Neutrophil (primary cell): Measurements from ENCODE around the gene TERT.
"Not testable (repeated sequence)": the region's sequence is repeated elsewhere in the genome, so short reads cannot be mapped to it uniquely, and the experiment has no call there.

Experiments used
- H3K27ac ChIP-seq: fragments of 200-600 bp; sonication (generic); 2 replicates; pipeline ENCODE4 v1.5.1; 2016; ENCODE audit warnings: mild to moderate bottlenecking, moderate library complexity
- H3K27me3 ChIP-seq: fragments of 200-600 bp; sonication (generic); 2 replicates; pipeline ENCODE4 v1.6.0; 2016; ENCODE audit warnings: mild to moderate bottlenecking
- H3K36me3 ChIP-seq: fragments of 200-600 bp; sonication (generic); 2 replicates; pipeline ENCODE4 v1.5.1; 2017
- H3K4me1 ChIP-seq, 2 experiments: fragments of 200-600 bp in 1 of 2; sonication (generic) in 1 of 2; 1 replicate in 1 of 2; 2 replicates in 1 of 2; pipeline versions ENCODE4 v1.5.1 to v1.6.1; 2013 to 2016; ENCODE audit warnings: low read depth in 1 of 2, low read length in 1 of 2, mild to moderate bottlenecking in 1 of 2, moderate library complexity in 1 of 2; ENCODE audit not compliant: control insufficient read depth in 1 of 2, insufficient read depth in 1 of 2
- H3K4me3 ChIP-seq, 2 experiments: fragments of 200-600 bp in 1 of 2; sonication (generic) in 1 of 2; 1 replicate in 1 of 2; 2 replicates in 1 of 2; pipeline ENCODE4 v1.5.1; 2013 to 2016; ENCODE audit warnings: low read depth in 1 of 2, low read length in 1 of 2, mild to moderate bottlenecking in 1 of 2, moderate library complexity in 1 of 2
- H3K9me3 ChIP-seq: fragments of 200-600 bp; sonication (generic); 2 replicates; pipeline ENCODE4 v1.5.1; 2016
- TF ChIP-seq, protein P1 (sequence below): fragments of 200-600 bp; sonication (generic); IDR thresholded peaks from 2 replicates; pipeline ENCODE4 v1.5.1; 2016; ENCODE audit warnings: antibody characterized with exemption

TERT gene

GRCh38 chr5:1332461-1333001 lies 37.7 kb upstream of the TERT start:
- H3K27ac ChIP-seq: no peak overlapping the region
- peaks cover 88% of the 10 kb centered on the region for H3K36me3 ChIP-seq
- H3K27me3 ChIP-seq: no peaks in the 10 kb centered on the region
- no peaks in the 10 kb centered on the region for H3K9me3 ChIP-seq
- no peaks in the 10 kb centered on the region for H3K4me1 ChIP-seq
- H3K4me3 ChIP-seq: no peak overlapping the region
- TF ChIP-seq, protein P1, sequence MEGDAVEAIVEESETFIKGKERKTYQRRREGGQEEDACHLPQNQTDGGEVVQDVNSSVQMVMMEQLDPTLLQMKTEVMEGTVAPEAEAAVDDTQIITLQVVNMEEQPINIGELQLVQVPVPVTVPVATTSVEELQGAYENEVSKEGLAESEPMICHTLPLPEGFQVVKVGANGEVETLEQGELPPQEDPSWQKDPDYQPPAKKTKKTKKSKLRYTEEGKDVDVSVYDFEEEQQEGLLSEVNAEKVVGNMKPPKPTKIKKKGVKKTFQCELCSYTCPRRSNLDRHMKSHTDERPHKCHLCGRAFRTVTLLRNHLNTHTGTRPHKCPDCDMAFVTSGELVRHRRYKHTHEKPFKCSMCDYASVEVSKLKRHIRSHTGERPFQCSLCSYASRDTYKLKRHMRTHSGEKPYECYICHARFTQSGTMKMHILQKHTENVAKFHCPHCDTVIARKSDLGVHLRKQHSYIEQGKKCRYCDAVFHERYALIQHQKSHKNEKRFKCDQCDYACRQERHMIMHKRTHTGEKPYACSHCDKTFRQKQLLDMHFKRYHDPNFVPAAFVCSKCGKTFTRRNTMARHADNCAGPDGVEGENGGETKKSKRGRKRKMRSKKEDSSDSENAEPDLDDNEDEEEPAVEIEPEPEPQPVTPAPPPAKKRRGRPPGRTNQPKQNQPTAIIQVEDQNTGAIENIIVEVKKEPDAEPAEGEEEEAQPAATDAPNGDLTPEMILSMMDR: no peak

GRCh38 chr5:1331861-1332405 lies 37.1 kb upstream of the TERT start:
- no peaks in the 10 kb centered on the region for H3K4me1 ChIP-seq
- no peak overlapping the region for H3K4me3 ChIP-seq
- H3K36me3 ChIP-seq: peaks cover 88% of the 10 kb centered on the region
- TF ChIP-seq, protein P1: no peak
- H3K9me3 ChIP-seq: no peaks in the 10 kb centered on the region
- H3K27ac ChIP-seq: no peak overlapping the region
- no peaks in the 10 kb centered on the region for H3K27me3 ChIP-seq

- Histone ChIP-seq H3K9me3 (no peaks in the 10 kb centered on the region), H3K27me3 (no peaks in the 10 kb centered on the region), H3K4me1 (no peaks in the 10 kb centered on the region), H3K4me3 (no peak overlapping the region), H3K36me3 (peaks cover 88% of the 10 kb centered on the region), H3K27ac (no peak overlapping the region)
- TF ChIP-seq, protein P1: no peak
Observed at GRCh38 chr5:1330847-1331831, 36.3 kb upstream of the TERT start.

GRCh38 chr5:1330146-1330846 lies 35.4 kb upstream of the TERT start:
- Histone ChIP-seq H3K4me3 (no peak overlapping the region), H3K9me3 (no peaks in the 10 kb centered on the region), H3K27ac (no peak overlapping the region), H3K27me3 (no peaks in the 10 kb centered on the region), H3K4me1 (no peaks in the 10 kb centered on the region), H3K36me3 (peaks cover 88% of the 10 kb centered on the region)
- TF ChIP-seq, protein P1: no peak

DNA sequence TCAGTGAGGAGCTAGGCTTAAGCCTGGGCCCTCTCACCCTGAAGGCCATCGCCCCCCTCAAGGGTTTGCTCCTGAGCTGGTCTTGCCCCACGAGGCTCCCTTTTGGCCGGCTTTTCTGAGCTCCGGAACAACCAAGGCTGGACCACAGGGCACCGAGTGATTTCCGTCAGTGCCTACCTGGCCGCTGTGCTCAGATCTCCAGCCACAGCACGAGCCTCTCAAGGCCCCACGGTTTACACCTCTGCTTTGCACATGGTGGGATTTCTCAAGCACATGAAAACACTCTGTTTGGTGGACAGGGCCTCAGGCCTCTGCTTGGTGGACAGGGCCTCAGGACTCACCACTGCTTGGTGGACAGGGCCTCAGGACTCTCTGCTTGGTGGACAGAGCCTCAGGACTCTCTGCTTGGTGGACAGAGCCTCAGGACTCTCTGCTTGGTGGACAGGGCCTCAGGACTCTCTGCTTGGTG lies 34.3 kb upstream of the TERT start:
- Histone ChIP-seq H3K4me1 (no peaks in the 10 kb centered on the region), H3K36me3 (peaks cover 88% of the 10 kb centered on the region), H3K27ac (no peak overlapping the region), H3K4me3 (no peak overlapping the region), H3K27me3 (no peaks in the 10 kb centered on the region), H3K9me3 (no peaks in the 10 kb centered on the region)
- TF ChIP-seq, protein P1: no peak

GRCh38 chr5:1328237-1329110 lies 33.6 kb upstream of the TERT start:
- H3K4me3 ChIP-seq, H3K4me1 ChIP-seq, H3K27ac ChIP-seq, H3K9me3 ChIP-seq, H3K27me3 ChIP-seq: not testable (repeated sequence)
- H3K36me3 ChIP-seq: peaks cover 88% of the 10 kb centered on the region

DNA sequence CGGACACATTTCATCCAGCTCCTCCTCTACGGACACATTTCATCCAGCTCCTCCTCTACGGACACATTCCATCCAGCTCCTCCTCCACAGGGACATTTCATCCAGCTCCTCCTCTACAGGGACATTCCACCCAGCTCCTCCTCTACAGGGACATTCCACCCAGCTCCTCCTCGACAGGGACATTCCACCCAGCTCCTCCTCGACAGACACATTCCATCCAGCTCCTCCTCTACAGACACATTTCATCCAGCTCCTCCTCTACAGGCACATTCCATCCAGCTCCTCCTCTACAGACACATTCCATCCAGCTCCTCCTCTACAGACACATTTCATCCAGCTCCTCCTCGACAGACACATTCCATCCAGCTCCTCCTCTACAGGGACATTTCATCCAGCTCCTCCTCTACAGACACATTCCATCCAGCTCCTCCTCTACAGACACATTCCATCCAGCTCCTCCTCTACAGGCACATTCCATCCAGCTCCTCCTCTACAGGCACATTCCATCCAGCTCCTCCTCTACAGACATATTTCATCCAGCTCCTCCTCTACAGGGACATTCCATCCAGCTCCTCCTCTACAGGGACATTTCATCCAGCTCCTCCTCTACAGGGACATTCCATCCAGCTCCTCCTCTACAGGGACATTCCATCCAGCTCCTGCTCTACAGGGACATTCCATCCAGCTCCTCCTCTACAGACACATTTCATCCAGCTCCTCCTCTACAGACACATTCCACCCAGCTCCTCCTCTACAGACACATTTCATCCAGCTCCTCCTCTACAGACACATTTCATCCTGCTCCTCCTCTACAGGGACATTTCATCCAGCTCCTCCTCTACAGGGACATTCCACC lies 32.3 kb upstream of the TERT start:
- peaks cover 90% of the 10 kb centered on the region for H3K36me3 ChIP-seq
- H3K27me3 ChIP-seq, H3K4me1 ChIP-seq: not testable (repeated sequence)

More for the DNA sequence above, 32.3 kb upstream of the TERT start:
- H3K9me3 ChIP-seq, H3K27ac ChIP-seq, H3K4me3 ChIP-seq: not testable (repeated sequence)
